Fibroblast of peridontal ligament (primary cell): ENCODE data around the gene MYEOV.
A peak's percentile ranks its signal among the peaks of the same experiment; 100 is the strongest.

Experiments
- DNase-seq: peaks from one replicate; pipeline ENCODE4 v3.0.0-alpha.2; 2010; ENCODE audit errors: extremely low read depth

The MYEOV gene

DNA sequence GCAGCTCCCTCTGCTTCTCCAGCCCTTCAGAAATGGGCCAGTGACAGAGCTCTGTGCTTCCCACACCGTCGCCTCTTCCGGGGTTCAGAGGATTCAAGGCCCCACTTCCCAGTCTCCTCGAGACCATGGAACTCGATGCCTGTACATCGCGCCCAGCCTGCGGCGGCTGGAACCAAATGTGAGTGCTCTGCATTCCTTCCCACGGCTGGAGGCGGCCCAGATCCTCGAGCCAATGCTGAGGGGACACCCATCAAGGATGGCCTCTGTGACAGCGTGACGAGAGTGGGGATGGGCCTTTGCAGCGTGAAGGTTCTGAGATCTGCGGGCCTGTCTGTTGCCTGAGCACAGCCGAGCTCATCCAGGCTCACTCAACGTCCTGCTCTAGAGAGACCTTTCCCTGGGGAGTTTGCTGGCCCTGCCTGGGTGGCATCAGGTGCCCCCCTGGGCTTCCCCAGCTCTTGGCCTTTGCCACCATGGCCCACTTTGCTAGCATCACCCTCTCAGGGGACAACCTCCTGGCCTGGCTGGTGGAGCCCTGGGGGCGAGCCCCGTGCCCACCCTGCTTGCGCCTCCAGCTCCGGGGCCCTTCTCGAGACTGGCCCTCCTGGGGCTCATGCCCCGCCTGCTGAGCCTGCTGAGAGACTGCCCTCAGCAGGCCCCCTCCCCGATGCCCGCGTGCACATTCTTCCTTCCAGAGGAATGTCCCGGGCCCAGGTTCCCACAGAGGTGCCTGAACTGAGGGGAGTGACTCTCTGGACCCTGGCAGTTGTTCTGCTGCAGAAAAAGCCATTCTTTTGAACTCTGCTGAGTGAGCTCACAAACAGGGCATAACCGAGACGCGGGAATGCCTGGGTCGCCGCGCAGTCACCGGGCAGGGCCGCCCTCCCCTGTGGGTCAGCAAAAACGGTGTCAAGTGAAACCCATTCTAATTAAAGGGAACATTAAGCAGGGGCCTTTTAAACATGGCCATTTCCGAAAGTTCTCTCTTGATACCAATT, 7.3 kb upstream of the MYEOV start:
- no peak for DNase-seq

DNA sequence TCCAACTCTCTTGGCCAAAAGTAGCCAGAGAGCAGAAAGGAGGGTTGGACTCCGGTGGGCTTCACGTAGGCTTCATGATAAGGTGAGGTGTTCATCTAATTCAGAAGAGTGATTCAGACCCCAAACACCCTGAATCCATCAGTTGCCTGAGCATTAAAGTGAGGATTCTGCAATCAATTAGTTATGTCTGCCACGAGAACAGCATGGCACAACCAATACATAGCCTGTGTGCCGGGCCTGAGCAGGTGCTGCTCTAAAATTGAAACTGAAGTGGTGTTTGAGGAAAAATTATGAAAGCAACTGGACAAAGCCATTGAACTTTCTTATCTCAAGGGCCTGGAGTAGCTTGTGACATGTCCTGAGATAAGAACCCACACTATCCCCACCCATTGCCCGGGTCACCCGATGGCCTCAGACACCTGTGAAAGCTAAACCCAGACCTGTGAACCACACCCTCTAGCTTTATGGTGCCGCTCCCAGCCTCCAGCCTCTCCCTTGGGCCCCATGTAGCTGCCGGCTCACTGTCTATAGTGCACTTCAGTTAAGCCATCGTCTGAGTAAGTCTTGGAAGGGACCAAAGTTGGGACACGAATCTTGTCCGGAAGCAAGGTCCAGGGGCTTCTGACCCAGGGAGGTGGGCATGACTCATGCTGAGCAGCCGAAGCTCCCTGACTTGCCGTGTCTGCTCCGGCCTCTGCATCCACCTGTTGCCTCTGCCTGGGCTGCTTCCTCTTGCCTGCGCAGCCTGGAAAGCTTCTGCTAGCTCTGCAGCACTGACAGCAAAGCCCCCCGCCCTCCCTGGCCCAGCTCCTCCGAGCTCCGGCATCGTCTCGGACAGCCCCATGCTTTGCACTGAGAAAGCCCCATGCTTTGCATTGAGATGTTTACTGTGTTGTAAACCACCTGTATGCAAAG, 5.7 kb upstream of the MYEOV start:
- DNase-seq, result no peak

- no peak for DNase-seq
These were observed 5.1 kb upstream of the MYEOV start for GRCh38 chr11:69288883-69289242.

GRCh38 chr11:69290806-69291205, 3.1 kb upstream of the MYEOV start:
- no peak for DNase-seq

DNA sequence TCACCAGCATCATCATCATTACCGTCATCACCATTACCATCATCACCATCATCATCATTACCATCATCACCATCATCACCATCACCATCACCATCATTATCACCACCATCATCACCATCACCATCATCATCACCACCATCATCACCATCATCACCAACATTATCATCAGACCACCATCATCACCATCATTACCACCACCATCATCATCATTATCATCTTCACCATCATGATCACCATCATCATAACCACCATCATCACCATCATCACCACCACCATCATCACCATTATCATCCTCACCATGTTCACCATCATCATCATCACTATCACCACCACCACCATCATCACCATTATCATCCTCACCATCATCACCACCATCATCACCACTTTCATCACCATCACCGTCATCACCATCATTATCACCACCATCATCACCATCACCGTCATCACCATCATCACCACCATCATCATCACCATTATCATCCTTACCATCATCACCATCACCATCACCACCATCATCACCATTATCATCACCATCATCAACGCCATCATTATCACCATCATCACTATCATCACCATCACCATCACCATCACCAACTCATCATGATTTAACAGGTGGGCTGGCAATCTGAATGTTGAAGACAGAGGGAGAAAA, 2.4 kb upstream of the MYEOV start:
- no peak for DNase-seq

- no peak for DNase-seq
These were observed 1.7 kb upstream of the MYEOV start for GRCh38 chr11:69292221-69292648.

- DNase-seq, result no peak
These were observed 868 bp upstream of the MYEOV start for GRCh38 chr11:69293087-69293486.

DNA sequence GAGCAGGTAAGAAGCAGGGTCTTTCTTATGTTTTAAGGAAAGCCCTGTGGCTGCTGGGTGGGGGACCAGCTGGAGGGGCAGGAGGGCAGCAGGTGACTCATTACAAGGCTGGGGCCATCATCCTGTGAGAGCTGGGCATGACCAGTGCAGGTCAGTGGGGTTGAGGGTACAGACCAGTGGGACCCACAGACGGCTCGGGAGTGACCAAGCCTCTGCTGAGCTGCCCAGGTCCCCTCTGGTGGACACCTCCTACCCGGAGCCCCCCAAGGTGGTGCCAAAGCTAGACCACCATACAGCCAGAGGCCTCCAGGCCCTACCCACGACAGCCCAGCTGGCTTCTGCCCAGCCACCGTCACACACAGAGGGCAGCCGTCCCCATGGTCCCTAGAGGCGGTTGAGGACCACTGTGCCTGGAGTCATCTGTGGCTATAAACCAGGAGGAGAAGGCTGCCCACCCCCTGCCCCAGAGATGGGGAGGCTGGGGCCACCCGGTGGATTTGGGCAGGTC, 670 bp downstream of the MYEOV start:
- DNase-seq, result no peak

DNA sequence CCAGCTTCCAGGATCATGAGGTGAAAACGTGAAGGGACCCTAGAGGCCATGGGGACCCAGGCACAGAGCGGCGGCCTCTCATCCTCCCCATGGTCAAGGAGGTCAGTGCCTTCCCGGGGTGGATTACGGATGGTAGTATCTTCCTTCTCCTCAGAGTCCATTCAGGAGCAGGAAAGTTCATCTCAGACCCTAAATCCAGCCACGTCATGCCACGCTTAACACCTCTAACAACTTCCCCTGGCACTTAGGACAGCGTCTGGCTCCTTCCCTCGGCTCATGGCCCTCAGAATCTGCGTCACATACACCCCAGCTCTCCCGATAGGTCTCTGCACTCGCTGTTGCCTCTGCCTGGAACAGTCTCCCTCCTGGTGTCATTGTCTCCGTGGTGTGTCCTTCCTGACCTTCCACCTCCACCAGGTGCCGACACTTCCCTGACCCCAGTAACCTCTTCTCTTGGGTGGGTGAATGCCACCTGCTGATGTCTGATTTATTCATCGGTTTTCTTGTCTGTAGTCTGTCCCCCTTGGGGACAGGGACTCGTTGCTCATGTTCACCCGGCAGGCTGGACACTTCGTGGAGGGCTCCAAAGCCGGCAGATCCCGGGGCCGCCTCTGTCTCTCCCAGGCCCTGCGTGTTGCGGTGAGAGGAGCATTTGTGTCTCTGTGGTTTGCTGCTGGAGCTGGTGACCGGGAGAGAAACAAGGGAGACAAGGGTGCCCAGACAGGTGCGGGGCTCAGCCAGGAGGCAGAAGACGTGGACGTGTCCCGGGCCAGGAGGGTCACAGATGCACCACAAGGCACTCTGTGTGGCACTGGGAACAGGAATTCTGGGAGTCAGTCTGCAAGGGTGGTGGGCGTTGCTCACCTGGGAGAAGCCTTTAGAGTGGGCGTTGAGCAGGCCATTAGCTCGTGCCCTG, 1.4 kb downstream of the MYEOV start:
- DNase-seq, result no peak

DNA sequence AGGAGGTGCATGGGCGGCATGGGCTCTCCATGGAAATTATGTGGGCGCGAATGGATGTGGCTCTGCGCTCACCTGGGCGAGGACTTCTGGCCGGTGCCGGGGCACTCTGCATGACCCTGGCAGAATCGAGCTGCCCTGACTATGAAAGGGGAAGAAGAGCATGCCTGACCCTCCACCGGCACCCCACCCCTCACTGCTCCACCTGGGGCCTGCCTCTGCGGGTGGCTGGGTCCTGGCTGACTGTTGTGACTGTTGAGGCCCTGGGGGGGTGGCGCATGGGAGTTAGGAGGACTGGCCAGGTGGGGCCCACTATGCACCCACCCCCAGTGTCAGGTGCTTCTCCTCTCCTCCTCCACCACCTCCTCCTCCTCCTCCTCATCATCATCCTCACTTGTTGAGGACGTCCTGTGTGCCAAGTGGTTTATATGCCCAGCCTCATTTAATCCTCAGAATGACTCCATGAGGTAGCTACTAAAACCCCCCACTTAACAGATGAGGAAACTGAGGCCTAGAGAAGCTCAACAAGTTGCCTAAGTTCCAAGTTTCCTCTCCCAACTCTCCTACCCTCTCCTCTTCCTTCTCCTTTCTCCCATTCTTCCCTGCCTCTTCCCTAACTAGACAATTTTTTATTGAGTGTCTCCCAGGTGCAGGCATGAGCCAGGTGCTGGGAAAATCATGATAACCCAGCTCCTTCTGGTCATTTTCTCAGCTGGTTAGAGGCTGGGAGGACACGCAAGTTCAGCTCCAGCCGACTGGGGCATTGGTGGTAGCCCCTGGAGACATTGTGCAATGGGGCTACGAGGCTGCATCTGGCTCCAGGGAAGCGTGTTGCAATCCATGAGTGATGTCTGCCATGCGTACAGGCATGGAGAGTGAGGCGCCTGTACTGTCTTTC, 2.3 kb downstream of the MYEOV start:
- DNase-seq, result peak; percentile 80

DNA sequence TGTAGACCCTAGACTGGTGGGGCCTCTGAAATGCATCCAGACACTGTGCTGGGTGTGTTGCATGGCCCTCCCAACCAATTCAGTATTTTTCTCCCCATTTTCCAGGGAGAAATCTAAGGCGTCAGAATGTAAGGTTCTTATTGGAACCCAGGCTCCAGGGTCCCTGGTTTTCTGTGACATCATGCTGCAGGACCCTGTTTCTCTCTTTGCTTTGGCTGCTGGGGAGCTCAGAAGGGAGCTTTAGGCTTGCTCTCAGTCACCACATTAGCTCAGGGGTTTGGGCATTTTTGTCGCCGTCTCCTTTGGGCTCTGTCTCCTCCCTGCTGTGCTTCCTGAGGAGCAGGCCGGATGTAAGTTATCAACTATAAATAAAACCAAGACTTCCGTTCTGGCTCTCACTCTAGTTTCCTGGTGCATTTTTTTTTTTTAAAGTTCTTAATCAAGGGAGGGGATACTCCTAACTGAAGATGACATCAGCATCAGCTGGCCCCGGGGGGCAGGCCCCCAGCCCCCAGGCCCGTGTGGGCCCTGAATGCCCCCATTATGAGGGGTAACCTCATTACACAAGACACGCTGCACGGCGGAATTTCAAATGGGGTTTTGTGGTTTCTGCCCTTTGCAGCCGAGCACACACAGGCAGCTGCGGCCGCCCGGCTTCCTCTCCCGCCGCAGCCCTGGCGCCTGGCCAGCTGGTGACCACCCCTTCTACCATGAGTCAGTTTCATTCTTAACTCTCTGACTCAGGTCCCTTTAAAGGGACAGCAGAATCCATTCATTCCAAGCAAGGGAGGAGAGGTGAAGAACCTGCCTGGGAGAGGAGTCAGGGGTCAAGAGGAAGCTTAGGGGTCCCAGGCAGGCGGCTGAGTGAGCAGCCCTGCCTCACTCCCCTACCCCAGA, 3.2 kb downstream of the MYEOV start:
- peak; percentile 98 for DNase-seq

- no peak for DNase-seq
These were observed 3.9 kb downstream of the MYEOV start for GRCh38 chr11:69297787-69298266.

GRCh38 chr11:69298267-69299022, 4.5 kb downstream of the MYEOV start:
- peak; percentile 79 for DNase-seq

- DNase-seq, result no peak
These were observed 5.1 kb downstream of the MYEOV start for GRCh38 chr11:69299023-69299461.

GRCh38 chr11:69299572-69299971, 5.6 kb downstream of the MYEOV start:
- DNase-seq, result no peak

DNA sequence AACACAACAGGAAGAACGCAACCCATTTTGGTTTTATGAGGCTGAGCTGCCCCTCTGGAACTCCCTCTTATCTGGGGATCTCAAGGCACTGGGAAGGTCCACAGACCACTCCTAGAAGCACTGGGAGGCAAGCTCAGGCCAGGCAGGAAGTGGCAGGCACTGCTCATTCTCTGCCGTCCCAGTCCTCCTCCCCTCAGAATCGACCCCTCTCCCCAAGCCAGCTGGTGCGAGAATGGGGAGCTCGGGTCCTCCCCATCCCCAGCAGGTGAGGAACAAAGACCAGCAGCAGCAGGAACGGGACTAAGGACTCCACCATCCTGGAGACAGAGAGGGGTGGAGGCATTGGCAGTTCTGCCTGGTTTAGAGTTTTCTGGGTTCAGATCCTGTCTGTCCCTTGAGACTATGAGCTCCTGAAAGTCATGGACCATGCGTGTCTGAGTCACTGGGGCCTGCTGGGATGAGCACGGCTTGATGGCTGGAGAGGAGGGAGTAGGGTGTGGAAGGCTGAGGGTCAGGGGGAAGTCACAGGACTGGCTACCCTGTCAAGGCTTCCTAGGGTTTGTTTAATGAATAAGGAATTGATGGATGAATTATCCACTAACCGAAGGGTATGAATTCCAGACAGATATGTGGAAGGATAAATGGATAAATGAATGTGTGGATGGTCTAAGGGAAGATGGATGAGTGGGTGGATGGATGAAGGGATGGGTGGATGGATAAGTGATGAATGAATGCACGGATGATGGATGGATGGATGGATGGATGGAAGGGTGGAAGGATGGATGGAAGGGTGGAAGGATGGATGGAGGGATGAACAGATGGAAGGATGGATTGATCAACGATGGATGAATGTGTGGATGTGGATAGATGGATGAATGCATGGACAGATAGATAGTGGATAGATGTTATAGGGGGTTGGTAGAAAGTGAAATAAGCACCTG, 6.4 kb downstream of the MYEOV start:
- peak; percentile 67 for DNase-seq

DNA sequence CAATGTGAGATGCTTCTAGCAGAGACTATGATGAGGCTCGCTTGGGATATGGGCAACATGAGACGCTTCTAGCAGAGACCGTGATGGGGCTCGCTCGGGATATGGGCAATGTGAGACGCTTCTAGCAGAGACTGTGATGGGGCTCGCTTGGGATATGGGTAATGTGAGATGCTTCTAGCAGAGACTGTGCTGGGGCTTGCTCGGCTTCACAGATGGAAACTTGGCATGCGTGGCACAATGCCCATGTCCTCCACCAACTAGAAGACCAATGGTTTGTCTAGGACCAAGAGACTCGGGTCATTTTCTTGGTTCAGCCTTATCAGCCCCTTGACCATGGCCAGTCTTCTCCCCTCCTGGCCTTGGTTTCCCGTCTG, 7.1 kb downstream of the MYEOV start:
- DNase-seq, result no peak
